RWPE2 (cell line): ENCODE data around the gene RNU5D-1.

Experiments used
- ATAC-seq: fragments of 200-7000 bp; cut with Tn5 transposase; 3 replicates; pipeline ENCODE4 v1.9.1; 2021; ENCODE audit warnings: low read depth
- DNase-seq: peaks from one replicate; pipeline ENCODE4 v3.0.0-alpha.2; 2020; ENCODE audit warnings: low spot score
- H3K27ac ChIP-seq: fragments of 450-650 bp; 2 replicates; pipeline ENCODE4 v1.5.1; 2017; ENCODE audit warnings: mild to moderate bottlenecking; ENCODE audit not compliant: poor library complexity, severe bottlenecking
- H3K27me3 ChIP-seq: fragments of 250-450 bp; sonication (Bioruptor Pico); 2 replicates; pipeline ENCODE4 v1.5.1; 2021; ENCODE audit warnings: mild to moderate bottlenecking, moderate library complexity; ENCODE audit not compliant: insufficient read depth, poor library complexity, severe bottlenecking
- H3K36me3 ChIP-seq: fragments of 250-450 bp; sonication (Bioruptor Pico); 2 replicates; pipeline ENCODE4 v1.5.1; 2020; ENCODE audit warnings: low read depth, mild to moderate bottlenecking, moderate library complexity
- H3K4me1 ChIP-seq: fragments of 250-450 bp; sonication (Bioruptor Pico); 2 replicates; pipeline ENCODE4 v1.5.1; 2021; ENCODE audit warnings: mild to moderate bottlenecking, moderate library complexity; ENCODE audit not compliant: insufficient read depth, poor library complexity, severe bottlenecking
- H3K4me3 ChIP-seq: fragments of 250-450 bp; sonication (Bioruptor Pico); 2 replicates; pipeline ENCODE4 v1.5.1; 2021; ENCODE audit warnings: mild to moderate bottlenecking, moderate library complexity; ENCODE audit not compliant: severe bottlenecking
- H3K9me3 ChIP-seq: fragments of 250-450 bp; sonication (Bioruptor Pico); 2 replicates; pipeline ENCODE4 v1.5.1; 2021; ENCODE audit warnings: mild to moderate bottlenecking, moderate library complexity; ENCODE audit not compliant: severe bottlenecking
- CTCF ChIP-seq: fragments of 450-650 bp; IDR thresholded peaks from one replicate; pipeline ENCODE4 v1.5.1; 2017; ENCODE audit warnings: mild to moderate bottlenecking, moderate library complexity; ENCODE audit not compliant: poor library complexity, severe bottlenecking

Gene RNU5D-1

GRCh38 chr1:44733365-44733764 lies 2.4 kb upstream of the RNU5D-1 start:
- Histone ChIP-seq H3K36me3 (no peaks in the 10 kb centered on the region), H3K27ac (no peak overlapping the region), H3K4me3 (no peak overlapping the region), H3K27me3 (no peaks in the 10 kb centered on the region), H3K4me1 (peaks cover 17% of the 10 kb centered on the region), H3K9me3 (no peaks in the 10 kb centered on the region)
- no peak for TF ChIP-seq CTCF
- DNase-seq (no peak), ATAC-seq (no peak)

GRCh38 chr1:44724955-44725698 lies 5.8 kb downstream of the RNU5D-1 start:
- peaks cover 5% of the 10 kb centered on the region for H3K4me1 ChIP-seq
- H3K9me3 ChIP-seq, result no peaks in the 10 kb centered on the region
- no peak overlapping the region for H3K4me3 ChIP-seq
- DNase-seq, result no peak
- no peak for TF ChIP-seq CTCF
- H3K36me3 ChIP-seq, result no peaks in the 10 kb centered on the region
- H3K27ac ChIP-seq, result no peak overlapping the region
- no peak for ATAC-seq
- H3K27me3 ChIP-seq, result no peaks in the 10 kb centered on the region

GRCh38 chr1:44724296-44724954 lies 6.5 kb downstream of the RNU5D-1 start:
- no peaks in the 10 kb centered on the region for H3K36me3 ChIP-seq
- ATAC-seq (no peak), DNase-seq (no peak)
- no peak overlapping the region for H3K27ac ChIP-seq
- H3K4me3 ChIP-seq, result no peak overlapping the region
- H3K4me1 ChIP-seq, result peaks cover 2% of the 10 kb centered on the region
- no peaks in the 10 kb centered on the region for H3K27me3 ChIP-seq
- no peak for TF ChIP-seq CTCF
- H3K9me3 ChIP-seq, result no peaks in the 10 kb centered on the region

- Histone ChIP-seq H3K4me3 (no peak overlapping the region), H3K9me3 (no peaks in the 10 kb centered on the region), H3K27ac (no peak overlapping the region), H3K36me3 (no peaks in the 10 kb centered on the region), H3K27me3 (no peaks in the 10 kb centered on the region), H3K4me1 (peaks cover 2% of the 10 kb centered on the region)
- DNase-seq, result no peak
- TF ChIP-seq CTCF, result no peak
- ATAC-seq, result no peak
These were observed 7.3 kb downstream of the RNU5D-1 start for GRCh38 chr1:44723496-44724295.
